WTC11 (cell line): Measurements from ENCODE around the gene TENT5D. TPM values are rescaled to one million over a fixed set of nuclear protein-coding genes. Genes with fewer than 3 reads are reported as not detected.

ENCODE experiments used
- ATAC-seq: fragments of 200-7000 bp; cut with Tn5 transposase; 2 replicates; pipeline ENCODE4 v1.10.0; 2021; ENCODE audit warnings: mild to moderate bottlenecking, moderate library complexity
- CTCF ChIA-PET: fragments of 300-600 bp; sonication (Branson Sonifier 250); formaldehyde crosslinking; loops from one replicate; lab custom pipeline; 2021; ENCODE audit warnings: antibody characterized with exemption; lab: Charles Lee
- POLR2A ChIA-PET: fragments of 350-600 bp; sonication (Branson Sonifier 250); formaldehyde crosslinking; loops from one replicate; lab custom pipeline; 2021; ENCODE audit warnings: antibody characterized with exemption; lab: Charles Lee
- DNase-seq: peaks from one replicate; pipeline ENCODE4 v3.0.0; 2021; ENCODE audit warnings: low spot score
- H3K27ac Mint-ChIP-seq: 2 replicates; pipeline ENCODE4 v1.8.0; 2021; ENCODE audit warnings: mixed read lengths
- H3K27me3 Mint-ChIP-seq: 2 replicates; pipeline ENCODE4 v1.8.0; 2021; ENCODE audit warnings: low read depth, mild to moderate bottlenecking, moderate library complexity, mixed read lengths
- H3K36me3 Mint-ChIP-seq: 2 replicates; pipeline ENCODE4 v1.8.0; 2021; ENCODE audit warnings: mixed read lengths
- H3K4me1 Mint-ChIP-seq: 2 replicates; pipeline ENCODE4 v1.8.0; 2022; ENCODE audit warnings: mixed read lengths
- H3K4me3 Mint-ChIP-seq: 2 replicates; pipeline ENCODE4 v1.8.0; 2021; ENCODE audit warnings: mild to moderate bottlenecking, moderate library complexity, mixed read lengths
- H3K9me3 Mint-ChIP-seq: 2 replicates; pipeline ENCODE4 v1.8.0; 2021; ENCODE audit warnings: mixed read lengths
- AR ChIP-seq: fragments of 250-450 bp; sonication (Bioruptor Pico); IDR thresholded peaks from 2 replicates; pipeline ENCODE4 v1.9.0; 2021; ENCODE audit warnings: mild to moderate bottlenecking
- ATF1 ChIP-seq: sonication (generic); formaldehyde crosslinking; IDR thresholded peaks from 2 replicates; pipeline ENCODE4 v1.8.1; 2023; ENCODE audit warnings: mild to moderate bottlenecking, moderate library complexity, missing genetic modification reagents
- ATF3 ChIP-seq: sonication (generic); formaldehyde crosslinking; conservative IDR thresholded peaks from 2 replicates; pipeline ENCODE4 v1.8.1; 2022; ENCODE audit warnings: mild to moderate bottlenecking, missing genetic modification reagents
- CDX4 ChIP-seq: fragments of 250-450 bp; sonication (Bioruptor Pico); IDR thresholded peaks from 2 replicates; pipeline ENCODE4 v1.9.0; 2021; ENCODE audit warnings: moderate library complexity, mild to moderate bottlenecking, inconsistent platforms, borderline replicate concordance
- E2F1 ChIP-seq: sonication (generic); formaldehyde crosslinking; IDR thresholded peaks from 2 replicates; pipeline ENCODE4 v1.8.0; 2022; ENCODE audit warnings: mild to moderate bottlenecking, missing genetic modification reagents
- E2F4 ChIP-seq: sonication (generic); formaldehyde crosslinking; IDR thresholded peaks from 2 replicates; pipeline ENCODE4 v1.8.1; 2022; ENCODE audit warnings: low read depth, mild to moderate bottlenecking, moderate library complexity, missing genetic modification reagents, borderline replicate concordance
- IRF1 ChIP-seq: sonication (generic); formaldehyde crosslinking; IDR thresholded peaks from 2 replicates; pipeline ENCODE4 v1.8.0; 2023; ENCODE audit warnings: missing genetic modification reagents
- IRF2 ChIP-seq: sonication (generic); formaldehyde crosslinking; IDR thresholded peaks from 2 replicates; pipeline ENCODE4 v1.8.0; 2022; ENCODE audit warnings: low read depth, missing genetic modification reagents, borderline replicate concordance
- MAX ChIP-seq: sonication (generic); formaldehyde crosslinking; IDR thresholded peaks from 2 replicates; pipeline ENCODE4 v1.8.0; 2022; ENCODE audit warnings: mild to moderate bottlenecking, missing genetic modification reagents
- NFE2L1 ChIP-seq: sonication (generic); formaldehyde crosslinking; IDR thresholded peaks from 2 replicates; pipeline ENCODE4 v1.8.1; 2023; ENCODE audit warnings: missing genetic modification reagents
- NR1H2 ChIP-seq: sonication (generic); formaldehyde crosslinking; IDR thresholded peaks from 2 replicates; pipeline ENCODE4 v1.9.0; 2021; ENCODE audit warnings: mild to moderate bottlenecking, moderate library complexity, missing genetic modification reagents
- SOX15 ChIP-seq: fragments of 250-450 bp; sonication (Bioruptor Pico); IDR thresholded peaks from 2 replicates; pipeline ENCODE4 v1.9.0; 2021; ENCODE audit warnings: mild to moderate bottlenecking
- SP1 ChIP-seq: sonication (generic); formaldehyde crosslinking; conservative IDR thresholded peaks from 2 replicates; pipeline ENCODE4 v1.8.1; 2022; ENCODE audit warnings: missing genetic modification reagents
- ZNF219 ChIP-seq: sonication (generic); formaldehyde crosslinking; IDR thresholded peaks from 2 replicates; pipeline ENCODE4 v1.8.0; 2023; ENCODE audit warnings: missing genetic modification reagents, mild to moderate bottlenecking, borderline replicate concordance
- ZNF232 ChIP-seq: sonication (generic); formaldehyde crosslinking; IDR thresholded peaks from 2 replicates; pipeline ENCODE4 v1.8.0; 2022; ENCODE audit warnings: mild to moderate bottlenecking, missing genetic modification reagents
- ZNF281 ChIP-seq: sonication (generic); formaldehyde crosslinking; IDR thresholded peaks from 2 replicates; pipeline ENCODE4 v1.8.0; 2023; ENCODE audit warnings: mild to moderate bottlenecking, missing genetic modification reagents
- ZNF425 ChIP-seq: fragments of 250-450 bp; sonication (Bioruptor Pico); conservative IDR thresholded peaks from 2 replicates; pipeline ENCODE4 v1.9.0; 2021; ENCODE audit warnings: mild to moderate bottlenecking
- ZNF512 ChIP-seq: sonication (generic); formaldehyde crosslinking; IDR thresholded peaks from 2 replicates; pipeline ENCODE4 v1.8.1; 2022; ENCODE audit warnings: missing genetic modification reagents, borderline replicate concordance
- total RNA-seq: library from RNA; stranded (reverse); gene quantifications from 3 replicates; pipeline ENCODE4 v1.2.3, GENCODE V29; 2021

Gene TENT5D
- total RNA-seq, 1 experiment from 2014 or later = 0.13 TPM

- TF ChIP-seq AR = no peak
- no peak for TF ChIP-seq NFE2L1 (CRISPR knock-in tag)
- no peak for TF ChIP-seq NR1H2 (CRISPR knock-in tag)
- TF ChIP-seq ZNF232 = no peak
- no peak for TF ChIP-seq CDX4 (CRISPR knock-in tag)
- no peak for TF ChIP-seq ZNF219 (CRISPR knock-in tag)
- no peak for TF ChIP-seq ZNF425
- TF ChIP-seq, all 79 proteins: peak for 0
These were observed 32.0 kb upstream of the TENT5D start (continued) for GRCh38 chrX:80388206-80388605.

GRCh38 chrX:80412042-80412441, 8.2 kb upstream of the TENT5D start:
- no peak for ATAC-seq
- Mint-ChIP-seq H3K36me3 (peaks cover 9% of the 10 kb centered on the region), H3K27ac (no peak overlapping the region), H3K9me3 (peaks cover 15% of the 10 kb centered on the region), H3K4me3 (no peak overlapping the region), H3K4me1 (no peaks in the 10 kb centered on the region), H3K27me3 (no peaks in the 10 kb centered on the region)
- DNase-seq = no peak
- POLR2A ChIA-PET = no interaction called here
- CTCF ChIA-PET = no interaction called here
- TF ChIP-seq ZNF281 (CRISPR knock-in tag) = no peak
- TF ChIP-seq SOX15 (CRISPR knock-in tag) = no peak
- TF ChIP-seq E2F1 (CRISPR knock-in tag) = no peak
- TF ChIP-seq ATF1 (CRISPR knock-in tag) = no peak

GRCh38 chrX:80423000-80423399, 2.8 kb downstream of the TENT5D start:
- Mint-ChIP-seq H3K9me3 (peaks cover 5% of the 10 kb centered on the region), H3K36me3 (no peaks in the 10 kb centered on the region), H3K4me3 (no peak overlapping the region), H3K27ac (no peak overlapping the region), H3K4me1 (peaks cover 6% of the 10 kb centered on the region), H3K27me3 (no peaks in the 10 kb centered on the region)
- CTCF ChIA-PET = no interaction called here
- ATAC-seq (no peak), DNase-seq (no peak)
- POLR2A ChIA-PET = no interaction called here
- no peak for TF ChIP-seq IRF1 (CRISPR knock-in tag)
- TF ChIP-seq E2F4 (CRISPR knock-in tag) = no peak
- no peak for TF ChIP-seq ATF3
- no peak for TF ChIP-seq SP1
- no peak for TF ChIP-seq ZNF512 (CRISPR knock-in tag)
- TF ChIP-seq IRF2 (CRISPR knock-in tag) = no peak
- no peak for TF ChIP-seq MAX
- no peak for TF ChIP-seq NFE2L1 (CRISPR knock-in tag)
